ENCODE measurements around the gene SLC12A8.

SLC12A8 gene, protein sequence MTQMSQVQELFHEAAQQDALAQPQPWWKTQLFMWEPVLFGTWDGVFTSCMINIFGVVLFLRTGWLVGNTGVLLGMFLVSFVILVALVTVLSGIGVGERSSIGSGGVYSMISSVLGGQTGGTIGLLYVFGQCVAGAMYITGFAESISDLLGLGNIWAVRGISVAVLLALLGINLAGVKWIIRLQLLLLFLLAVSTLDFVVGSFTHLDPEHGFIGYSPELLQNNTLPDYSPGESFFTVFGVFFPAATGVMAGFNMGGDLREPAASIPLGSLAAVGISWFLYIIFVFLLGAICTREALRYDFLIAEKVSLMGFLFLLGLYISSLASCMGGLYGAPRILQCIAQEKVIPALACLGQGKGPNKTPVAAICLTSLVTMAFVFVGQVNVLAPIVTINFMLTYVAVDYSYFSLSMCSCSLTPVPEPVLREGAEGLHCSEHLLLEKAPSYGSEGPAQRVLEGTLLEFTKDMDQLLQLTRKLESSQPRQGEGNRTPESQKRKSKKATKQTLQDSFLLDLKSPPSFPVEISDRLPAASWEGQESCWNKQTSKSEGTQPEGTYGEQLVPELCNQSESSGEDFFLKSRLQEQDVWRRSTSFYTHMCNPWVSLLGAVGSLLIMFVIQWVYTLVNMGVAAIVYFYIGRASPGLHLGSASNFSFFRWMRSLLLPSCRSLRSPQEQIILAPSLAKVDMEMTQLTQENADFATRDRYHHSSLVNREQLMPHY

DNA sequence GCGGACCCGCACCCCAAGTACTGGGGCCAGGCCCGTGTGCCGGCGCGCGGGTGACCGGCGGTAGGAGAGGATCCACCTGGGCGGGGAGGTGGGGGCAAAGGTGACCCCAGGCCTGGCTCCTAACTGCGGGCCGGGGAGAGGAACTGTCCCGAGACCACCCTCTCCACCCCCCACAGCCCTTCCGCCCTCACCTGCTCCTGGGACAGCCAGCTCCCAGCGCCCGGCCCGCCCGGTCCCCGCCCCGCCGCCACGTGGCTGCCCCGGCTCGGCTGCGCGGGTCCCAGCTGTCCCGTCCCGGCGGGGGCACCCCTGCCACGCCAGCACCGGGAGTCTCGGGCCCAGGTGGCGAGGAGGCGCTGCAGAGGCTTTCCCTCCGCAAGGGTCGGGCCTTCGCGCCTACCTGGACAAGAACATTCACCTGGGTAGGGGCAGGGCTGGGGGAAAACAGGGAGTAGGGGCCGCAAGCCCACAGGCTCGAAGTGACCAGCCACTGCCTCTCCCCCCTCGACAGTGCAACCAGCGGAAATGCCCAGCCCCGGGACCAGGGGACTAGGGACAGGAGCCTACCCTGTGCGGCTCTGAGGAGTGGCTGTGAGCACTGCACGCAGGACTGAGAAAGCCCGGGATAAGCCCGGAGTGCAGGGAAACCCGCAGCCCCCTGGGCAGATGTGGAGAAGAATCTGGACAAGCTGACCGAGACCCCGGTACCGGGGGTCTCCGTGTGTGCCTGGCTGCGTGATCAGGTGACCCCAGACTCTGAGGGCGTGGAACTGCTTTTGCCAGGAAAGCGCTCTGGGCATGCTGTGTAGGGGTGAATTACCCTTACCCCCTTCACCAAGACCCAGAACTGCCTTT is at the start of gene SLC12A8:
Gene SLC12A8 (minus strand): TSS at position 240 of the 855 bp plus-strand sequence. CDS start 1,399 bp downstream, outside the sequence.
- DNase-seq (ENCODE audit: low read depth), result no peak

DNA sequence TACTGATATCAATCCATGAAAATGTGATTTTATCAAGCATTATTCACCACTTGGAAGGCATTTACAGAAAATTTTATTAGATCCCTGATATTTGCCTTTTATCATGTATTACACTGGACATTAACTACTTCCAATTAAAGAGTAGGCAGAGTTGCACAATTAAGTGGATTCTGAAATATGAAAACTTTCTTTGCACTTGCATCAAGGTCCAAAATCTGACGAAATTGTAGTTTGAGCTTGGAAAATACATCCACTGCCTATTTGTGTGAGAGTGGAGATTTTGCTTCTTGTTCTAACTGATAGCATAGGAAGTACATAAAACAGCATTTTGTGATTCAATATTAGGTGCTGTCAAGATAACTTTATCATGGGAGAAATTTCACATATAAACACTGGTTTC is 49.6 kb upstream of the SLC12A8 start:
- DNase-seq (ENCODE audit: low read depth), result no peak

DNA sequence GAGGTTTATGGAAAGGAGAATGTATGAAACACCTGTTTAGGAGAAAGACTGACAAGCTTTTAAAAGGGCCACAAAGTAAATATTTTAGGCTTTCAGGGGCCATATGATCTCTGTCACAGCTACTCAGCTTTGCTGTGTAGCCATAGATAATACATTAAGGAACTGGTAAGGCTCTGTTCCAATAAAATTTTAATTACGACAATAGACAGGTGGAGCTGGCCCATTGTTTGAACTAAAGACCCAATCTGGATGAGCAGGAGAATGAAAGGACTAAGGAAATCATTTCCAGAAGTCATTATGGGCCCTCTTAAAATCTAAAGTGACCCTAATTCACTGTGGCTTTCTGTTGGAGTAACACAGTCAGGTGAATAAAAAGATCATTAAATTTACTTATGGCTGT is 48.5 kb upstream of the SLC12A8 start:
- DNase-seq (ENCODE audit: low read depth), result no peak

DNA sequence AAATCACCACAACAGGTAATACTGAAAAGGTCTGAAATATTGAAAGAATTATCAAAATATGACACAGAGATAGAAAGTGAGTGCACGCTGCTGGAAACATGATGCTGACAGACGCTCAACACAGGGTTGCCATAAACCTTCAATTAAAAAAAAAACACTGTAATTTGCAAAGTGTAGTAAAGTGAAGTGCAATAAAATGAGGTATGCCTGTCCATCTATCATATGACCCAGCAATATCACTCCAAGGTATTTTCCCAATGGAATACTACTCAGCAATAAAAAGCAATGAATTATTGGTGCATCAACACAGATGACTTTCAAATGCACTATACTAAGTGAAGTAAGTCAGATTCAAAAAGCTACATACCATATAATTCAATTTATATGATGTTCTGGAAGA is 47.6 kb upstream of the SLC12A8 start:
- no peak for DNase-seq (ENCODE audit: low read depth)

DNA sequence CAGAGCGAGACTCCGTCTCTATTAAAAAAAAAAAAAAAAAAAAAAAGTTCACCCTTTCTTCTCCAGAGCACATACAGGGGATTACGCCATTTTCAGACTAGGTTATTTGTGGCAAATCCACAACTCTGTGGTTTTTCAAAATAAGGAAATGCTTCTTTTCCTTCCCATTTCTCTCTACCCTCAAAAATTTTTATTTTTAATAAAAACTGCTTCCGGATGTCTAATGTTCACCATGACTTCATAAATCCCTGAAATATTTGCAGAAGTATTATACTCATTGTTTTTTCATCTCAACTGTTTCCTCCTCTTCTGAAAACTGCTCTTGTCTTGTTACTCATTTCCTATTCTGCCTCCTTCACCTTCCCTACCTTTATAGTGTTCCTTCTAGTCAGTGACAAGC is 45.0 kb upstream of the SLC12A8 start:
- DNase-seq (ENCODE audit: low read depth), result no peak

DNA sequence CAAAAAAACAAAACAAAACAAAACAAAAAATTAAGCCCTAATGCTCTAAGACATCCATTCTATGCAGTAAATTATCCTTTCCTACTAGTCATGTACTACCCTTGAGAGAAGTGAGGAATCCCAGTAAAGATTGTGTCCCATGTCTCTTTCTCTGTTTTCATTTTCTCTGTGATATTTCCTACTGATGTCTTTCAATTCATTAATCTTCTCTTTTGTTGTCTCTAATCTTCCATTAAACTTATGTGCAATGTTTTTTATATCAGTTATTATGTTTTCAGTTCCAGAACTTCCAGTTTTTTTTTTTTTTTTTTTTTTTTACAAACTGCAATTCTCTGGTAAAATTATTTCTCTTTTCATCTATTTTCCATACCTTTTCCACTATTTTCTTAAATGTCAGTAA is 44.1 kb upstream of the SLC12A8 start:
- no peak for DNase-seq (ENCODE audit: low read depth)

DNA sequence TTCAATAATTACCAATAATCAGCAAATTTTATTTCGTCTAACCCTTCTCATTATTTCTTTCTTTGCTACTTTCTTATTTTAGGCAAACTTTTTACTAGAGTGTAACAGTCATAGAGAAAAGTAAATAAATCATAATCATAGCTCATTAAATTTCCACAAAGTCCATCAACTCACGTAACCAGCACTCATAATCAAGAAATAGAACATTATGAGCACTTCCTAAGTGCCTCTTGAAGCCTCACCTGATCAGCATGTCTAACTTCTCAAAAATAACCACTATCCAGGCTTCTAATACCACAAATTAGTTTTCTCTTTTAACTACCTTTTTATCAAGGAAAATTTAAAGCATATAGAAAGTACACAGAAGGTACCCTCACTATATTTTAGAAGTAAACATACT is 38.4 kb upstream of the SLC12A8 start:
- DNase-seq (ENCODE audit: low read depth), result no peak

DNA sequence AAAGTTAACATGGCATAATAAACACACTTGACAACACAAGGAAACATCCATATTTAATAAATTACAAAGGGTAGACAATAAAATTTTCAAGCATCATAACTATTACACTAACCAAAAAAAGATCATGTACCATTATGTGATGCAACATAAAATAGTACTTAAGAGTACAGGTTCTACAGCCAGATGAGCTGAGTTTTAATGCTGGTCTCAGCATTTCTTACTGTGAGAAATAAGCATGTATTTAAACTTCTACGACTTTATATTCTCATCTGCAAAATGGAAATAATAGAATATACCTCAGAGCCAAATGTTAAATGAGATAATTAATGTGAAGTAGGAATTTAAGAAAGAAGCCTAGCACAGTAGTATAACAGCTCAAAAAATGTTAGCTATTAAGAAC is 33.7 kb upstream of the SLC12A8 start:
- no peak for DNase-seq (ENCODE audit: low read depth)

DNA sequence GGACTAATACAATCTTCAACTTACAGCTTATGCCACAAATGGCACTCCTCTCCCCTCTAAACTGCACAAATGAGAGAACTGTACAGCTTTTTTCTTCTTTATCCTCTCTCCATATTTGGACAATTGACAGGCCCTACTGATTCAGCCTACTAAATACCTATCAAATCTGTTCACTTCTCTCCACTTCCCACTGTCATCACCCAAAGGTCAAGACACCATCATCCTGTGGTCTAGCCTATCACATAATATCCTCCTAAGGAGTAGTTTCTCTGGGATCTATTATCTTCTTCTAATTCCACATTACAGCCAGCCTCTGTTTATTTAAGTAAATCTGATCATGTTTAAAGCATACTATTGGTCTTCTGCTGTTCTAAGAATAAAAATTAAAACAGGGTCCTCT is 33.0 kb upstream of the SLC12A8 start:
- no peak for DNase-seq (ENCODE audit: low read depth)

DNA sequence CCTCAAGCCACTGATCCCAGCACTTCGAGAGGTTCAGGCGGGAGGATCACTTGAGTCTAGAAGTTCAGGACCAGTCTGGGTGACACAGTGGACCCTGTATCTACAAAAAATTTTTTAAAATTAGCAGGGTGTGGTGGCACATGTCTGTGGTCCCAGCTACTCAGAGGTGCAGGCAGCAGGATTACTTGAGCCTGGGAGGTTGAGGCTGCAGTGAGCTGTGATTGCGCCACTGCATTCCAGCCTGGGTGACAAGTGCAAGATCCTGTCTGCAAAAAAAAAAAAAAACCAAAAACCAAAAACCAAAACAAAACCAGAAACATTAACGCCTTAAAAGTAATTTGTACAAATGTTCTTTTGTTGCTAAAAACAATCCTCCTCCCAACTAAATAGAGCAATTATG is 27.9 kb upstream of the SLC12A8 start:
- DNase-seq (ENCODE audit: low read depth), result no peak

DNA sequence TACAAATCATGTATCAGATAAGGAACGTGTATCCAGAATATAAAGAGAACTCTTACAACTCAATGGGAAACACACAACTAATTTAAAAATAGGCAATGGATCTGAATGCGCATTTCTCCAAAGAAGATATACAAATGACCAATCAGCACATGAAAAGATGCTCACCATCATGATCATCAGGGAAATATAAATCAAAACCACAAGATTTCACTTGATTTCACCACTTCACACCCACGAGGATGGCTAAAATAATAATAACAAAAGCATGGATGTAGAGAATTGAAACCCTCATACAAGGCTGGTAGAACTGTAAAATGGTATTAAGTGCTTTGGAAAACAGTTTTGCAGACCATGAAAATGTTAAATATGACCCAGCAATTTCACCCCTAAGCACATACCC is 26.7 kb upstream of the SLC12A8 start:
- DNase-seq (ENCODE audit: low read depth), result no peak

DNA sequence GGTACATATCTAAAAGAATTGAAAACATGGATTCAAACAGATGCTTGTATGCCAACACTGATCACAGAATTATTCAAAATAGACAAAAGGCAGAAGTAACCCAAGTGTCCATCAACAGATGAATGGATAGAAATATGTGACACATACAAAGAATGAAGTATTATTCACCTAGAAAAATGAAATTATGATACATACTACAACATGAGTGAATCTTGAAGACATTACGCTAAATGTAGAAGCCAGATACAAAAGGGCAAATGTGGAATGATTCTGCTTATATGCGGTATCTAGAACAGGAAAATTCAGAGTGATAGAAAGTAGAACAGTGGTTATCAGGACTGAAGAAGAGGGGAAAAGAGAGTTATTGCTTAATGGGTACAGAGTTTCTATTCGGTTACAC is 26.2 kb upstream of the SLC12A8 start:
- DNase-seq (ENCODE audit: low read depth), result no peak

DNA sequence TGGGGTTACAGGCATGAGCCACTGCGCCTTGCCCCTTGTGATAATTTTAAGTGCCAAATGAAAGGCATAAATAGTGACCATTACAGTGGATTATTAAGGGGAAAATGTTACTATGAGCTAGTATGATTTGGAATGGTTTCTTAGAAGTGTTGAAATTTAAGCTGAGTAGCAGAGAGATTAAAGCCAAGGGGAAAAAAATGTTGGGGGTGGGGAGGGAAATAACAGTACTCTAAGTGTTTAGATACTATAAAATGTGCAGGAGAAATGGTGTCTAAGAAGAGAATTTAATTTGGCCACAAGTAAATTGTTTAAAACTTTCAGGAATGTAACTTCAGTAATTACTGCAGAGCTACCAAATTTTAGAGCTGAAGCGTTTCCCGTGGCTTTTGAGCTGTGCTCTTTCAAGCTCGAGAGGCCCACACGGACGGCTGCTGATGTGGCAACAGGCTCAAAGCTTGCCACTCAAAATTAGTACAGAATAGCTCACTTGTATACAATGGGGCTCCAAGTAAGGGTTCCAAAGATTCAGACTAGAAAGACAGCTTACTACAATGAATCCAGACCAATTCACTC is 23.9 kb upstream of the SLC12A8 start:
- no peak for DNase-seq (ENCODE audit: low read depth)

DNA sequence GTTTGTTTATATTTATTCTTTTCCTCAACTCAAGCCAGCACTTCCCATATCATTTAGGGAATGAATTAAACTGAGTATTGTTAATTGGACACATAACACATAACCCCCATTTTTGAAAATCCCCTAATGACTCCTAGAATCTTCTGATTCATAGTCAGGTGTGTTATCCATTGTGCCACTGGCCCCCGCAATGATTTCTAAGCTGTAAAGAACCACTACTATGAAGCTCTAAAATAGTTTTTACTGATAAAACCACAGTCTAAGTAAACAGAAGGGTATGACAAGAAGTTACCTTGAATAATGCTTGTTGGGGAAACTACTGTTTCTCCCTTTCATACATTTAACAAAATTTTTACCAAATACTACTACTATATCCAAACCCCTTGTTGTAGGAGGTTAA is 22.3 kb upstream of the SLC12A8 start:
- no peak for DNase-seq (ENCODE audit: low read depth)

DNA sequence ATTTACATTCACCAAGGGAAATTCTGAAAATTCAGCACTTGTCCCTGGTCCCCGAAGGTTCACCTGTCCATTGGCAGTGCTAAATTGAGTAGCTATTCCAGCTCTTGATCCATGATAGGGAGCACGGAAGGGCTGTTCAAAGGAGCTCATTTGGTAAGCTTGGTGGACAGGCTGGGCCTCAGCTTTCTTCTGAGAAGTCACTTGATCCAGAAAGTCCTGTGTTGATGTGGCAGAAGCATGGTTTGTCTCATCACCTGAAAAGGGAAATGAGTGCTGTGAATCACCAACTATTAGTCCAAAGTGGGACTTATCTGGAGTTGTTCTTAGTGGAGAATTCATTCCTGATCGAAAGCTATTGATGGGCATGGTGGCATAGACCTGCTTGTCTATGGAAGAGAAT is 19.9 kb upstream of the SLC12A8 start:
- DNase-seq (ENCODE audit: low read depth), result no peak

DNA sequence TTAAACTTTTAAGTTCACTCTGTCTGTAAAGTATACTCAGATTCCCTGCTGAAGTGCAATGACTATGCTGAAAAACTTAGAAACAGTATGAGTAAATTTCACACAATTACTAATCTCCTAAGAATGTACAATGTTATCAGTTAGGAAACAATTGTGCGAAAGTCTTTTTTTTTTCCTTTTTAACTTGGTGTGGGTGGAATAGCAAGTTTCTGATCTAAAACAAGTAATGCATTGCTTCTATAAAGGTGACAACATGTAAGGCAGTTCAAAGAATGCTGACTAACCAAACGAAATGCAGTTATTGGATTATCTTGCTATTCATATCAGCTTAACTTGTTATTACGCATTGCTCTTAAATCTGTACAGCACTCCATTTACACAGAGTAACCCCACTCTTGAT is 19.3 kb upstream of the SLC12A8 start:
- DNase-seq (ENCODE audit: low read depth), result no peak

DNA sequence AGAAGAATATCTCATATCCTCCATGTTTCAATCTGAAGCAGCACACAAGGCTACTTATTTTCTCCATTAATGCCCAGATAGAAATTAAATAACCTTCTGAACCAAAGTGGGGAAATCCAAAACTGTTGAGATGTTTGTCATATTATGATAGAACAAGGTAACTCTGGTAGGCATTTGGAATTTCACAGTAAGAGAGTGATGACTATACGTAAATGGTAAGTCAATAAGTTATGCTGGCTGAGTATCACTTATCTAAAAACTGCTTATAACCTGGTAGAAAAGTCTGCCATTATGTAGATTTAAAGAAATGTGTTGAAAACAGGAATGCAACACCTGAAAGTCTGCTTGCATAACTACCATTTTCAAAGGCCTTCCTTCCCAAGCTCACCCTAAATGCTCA is 17.2 kb upstream of the SLC12A8 start:
- no peak for DNase-seq (ENCODE audit: low read depth)

DNA sequence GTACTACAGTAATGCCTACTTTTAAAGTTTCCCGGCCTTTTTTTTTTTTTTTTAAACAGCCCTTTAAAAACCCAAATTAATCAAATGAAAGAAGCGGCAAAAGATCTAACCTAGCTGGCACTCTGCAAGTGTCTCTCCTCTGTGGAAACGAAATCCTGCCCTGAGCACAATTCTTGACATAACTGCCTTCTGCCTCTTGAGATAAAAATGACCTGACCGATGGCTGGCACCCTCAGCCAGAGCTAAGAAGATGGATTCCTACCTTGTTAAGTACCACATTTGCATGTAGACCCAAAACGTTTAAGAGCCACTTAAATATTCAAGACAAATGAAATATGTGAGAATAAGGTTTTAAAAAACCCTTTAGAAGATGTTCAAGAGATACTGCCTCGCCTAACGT is 16.6 kb upstream of the SLC12A8 start:
- no peak for DNase-seq (ENCODE audit: low read depth)

DNA sequence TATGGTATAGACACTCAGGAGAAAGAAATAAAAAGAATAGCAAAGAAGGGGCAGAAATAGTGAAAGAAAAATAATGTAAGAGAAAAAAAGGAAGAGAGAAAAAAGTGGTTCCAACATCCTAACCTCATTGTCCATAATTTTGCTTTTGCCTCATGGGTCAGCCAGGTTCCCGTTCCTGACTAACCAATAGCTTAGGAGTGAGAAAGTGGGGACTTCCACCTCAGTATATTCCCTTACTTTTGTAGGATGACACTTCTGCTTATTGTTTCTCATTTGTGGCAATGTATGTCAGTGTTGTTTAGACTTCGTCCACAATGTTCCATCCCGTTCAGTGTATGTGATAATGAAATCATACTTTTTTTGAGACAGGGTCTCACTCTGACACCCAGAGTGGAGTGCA is 9.3 kb upstream of the SLC12A8 start:
- DNase-seq (ENCODE audit: low read depth), result no peak

DNA sequence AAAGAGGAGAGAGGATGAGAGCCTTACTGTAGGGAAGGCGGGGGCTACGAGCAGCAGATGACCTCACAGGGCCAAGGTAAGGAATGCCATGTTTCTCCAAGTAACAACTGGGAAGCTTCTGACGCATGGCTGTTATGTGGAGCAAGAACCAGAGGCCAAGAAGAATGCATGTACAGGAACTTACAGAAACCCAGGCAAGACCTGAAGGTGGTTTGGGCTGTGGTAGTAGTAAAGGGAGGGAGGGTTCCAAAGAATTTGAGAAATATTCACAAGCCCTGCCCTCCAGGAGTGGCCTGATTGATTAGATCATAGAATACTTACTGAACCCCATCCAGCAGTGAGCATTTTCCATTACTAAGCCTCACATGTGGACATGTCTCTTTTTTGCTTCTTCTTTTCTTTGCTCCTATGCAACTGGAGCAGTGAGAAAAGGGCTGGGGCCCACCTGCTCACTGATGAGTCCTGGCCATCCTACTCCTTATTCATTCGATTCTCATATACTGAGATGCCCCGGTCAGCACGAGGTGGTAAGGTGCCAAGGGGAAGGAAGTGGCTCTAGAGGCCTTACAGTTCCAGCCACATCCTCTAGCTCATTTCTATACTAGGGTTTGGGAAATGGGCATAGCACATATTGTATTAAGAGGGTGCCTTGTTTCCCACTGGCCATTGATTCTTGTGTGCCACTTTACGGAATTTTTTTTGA is 8.3 kb upstream of the SLC12A8 start:
- DNase-seq (ENCODE audit: low read depth), result no peak

DNA sequence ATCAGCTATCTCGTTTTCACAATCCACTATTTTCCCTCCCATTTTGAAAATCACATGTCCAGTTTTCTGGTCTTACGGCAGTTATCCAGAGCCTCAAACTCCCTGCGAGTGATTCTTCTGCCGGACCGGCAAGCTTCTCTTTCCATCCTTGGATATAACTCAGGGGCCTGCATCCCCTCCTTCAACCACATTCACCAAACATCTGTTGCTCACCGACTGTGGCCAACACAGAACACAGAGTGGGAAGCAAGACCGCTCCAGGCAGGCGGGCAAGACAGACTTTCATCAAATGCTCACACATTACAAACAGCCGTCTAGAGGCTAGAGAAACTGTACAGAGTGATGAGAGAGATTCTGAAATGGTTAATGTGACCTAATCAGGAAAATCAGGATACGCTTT is 7.6 kb upstream of the SLC12A8 start:
- no peak for DNase-seq (ENCODE audit: low read depth)

DNA sequence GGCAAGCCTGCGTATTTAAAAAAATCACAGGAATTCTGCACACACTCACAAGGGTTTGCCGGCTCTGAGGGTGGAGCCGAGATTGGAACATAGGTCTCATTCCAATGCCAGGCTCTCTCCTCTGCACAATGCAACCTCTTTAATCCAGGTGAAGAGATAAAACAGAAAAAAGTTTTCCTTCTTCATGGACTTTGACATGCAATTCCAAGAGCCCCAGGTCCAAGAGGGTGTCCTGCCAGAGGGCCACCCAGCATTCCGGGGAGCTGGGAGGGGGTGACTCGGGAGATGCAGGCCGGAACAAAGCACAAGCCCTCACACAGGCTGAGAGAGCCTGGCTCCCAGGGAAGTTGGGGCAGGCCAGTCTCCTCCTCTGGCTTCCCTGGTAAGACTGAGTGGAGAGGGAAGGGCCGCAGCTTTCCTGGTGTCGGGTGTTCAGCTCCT is 6.7 kb upstream of the SLC12A8 start:
- DNase-seq (ENCODE audit: low read depth), result no peak
